GM21515 (cell line): ENCODE data around the gene TRPM5.

Experiments used
- ATAC-seq: cut with Tn5 transposase; IDR thresholded peaks from one replicate; pipeline ENCODE4 v1.9.1; 2021; ENCODE audit not compliant: unreplicated experiment

Gene TRPM5

DNA sequence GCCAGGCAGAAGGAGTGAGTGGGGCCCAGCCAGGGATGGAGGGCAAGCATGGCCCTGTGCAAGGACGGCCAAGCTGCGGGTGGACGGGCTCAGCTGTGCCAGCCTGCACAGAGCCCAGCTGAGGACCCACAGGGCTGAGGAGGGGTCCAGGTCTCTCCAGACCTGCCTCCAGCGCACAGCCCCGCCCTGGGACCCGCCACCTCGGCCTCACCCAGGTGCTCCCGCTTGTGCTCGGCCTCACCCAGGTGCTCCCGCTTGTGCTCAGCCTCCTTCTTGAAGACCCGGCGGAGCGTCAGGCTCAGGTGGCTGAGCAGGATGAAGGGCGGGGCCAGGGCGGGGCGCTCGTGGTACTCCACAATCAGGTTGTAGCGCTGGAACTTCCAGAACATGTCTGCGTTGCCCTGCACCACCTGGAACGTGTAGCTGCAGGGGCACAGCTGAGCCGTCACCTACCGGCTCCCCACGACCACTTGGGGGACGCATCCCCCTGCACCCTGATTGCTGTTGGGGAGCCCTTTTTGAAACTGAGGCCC is 37.4 kb downstream of the TRPM5 start:
- no peak for ATAC-seq

GRCh38 chr11:2406451-2406850 is 37.9 kb downstream of the TRPM5 start:
- no peak for ATAC-seq

GRCh38 chr11:2404735-2405196 is 39.5 kb downstream of the TRPM5 start:
- no peak for ATAC-seq

GRCh38 chr11:2402890-2403645 is 41.2 kb downstream of the TRPM5 start:
- ATAC-seq = no peak

GRCh38 chr11:2402106-2402505 is 42.2 kb downstream of the TRPM5 start:
- ATAC-seq = no peak

DNA sequence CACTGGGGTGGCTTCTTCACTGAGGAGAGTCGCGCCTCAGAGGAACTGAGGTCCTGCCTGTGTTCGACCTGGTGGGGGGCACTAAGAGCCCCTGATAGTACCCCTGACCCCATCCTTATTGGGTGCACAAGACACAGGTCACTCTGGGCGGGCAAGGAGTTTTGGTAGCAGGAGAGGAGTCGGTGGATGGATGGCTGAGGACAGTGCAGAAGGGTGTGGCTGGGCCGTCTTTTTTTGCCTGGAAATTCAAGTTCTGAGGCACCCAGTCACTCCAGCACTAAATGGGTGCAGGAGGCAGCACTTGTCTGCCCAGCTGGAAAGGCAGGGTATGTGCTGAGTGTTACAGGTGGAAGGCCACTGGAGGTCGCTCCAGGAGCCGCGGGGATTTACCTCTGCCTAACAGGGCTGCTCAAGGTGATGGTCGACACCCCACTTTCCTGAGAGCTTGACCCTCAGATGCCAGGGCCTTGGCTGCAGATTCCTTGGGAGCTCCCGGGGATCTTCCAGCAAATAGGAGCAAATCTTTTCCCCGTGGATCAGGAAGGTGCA is 42.8 kb downstream of the TRPM5 start:
- ATAC-seq = no peak

DNA sequence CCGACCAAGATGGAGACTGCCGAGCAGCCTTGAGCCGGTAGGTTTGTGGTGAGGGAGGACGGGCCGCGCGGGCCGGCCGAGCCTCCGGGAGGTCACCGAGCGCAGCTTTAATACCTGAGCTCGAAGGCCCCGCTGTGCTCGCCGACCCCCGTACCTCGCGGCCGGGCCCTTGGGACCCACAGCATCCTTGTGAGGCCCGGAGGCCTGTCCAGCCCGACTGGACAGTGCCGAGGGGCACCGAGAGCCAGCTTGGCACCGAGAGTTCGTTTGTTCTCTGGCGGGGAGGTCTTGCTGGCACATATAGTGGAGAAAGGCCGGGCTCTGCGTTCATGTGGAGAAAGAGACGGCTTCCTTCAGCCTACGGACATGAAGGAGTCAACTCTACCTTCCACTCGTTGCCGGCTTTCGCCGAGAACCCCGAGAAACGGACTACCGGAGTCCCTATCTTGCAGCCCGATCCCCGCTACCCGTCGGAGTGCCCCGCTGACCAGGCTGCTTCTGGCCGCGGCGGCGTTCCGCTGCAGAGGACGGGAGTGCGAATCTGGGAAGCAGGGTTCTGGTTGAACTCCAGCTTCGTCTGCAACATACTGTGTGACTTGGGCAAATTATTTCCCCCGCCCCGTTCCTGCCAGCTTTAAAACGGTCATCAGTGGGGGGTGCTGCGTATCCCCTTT is 43.4 kb downstream of the TRPM5 start:
- ATAC-seq = peak; percentile 5

DNA sequence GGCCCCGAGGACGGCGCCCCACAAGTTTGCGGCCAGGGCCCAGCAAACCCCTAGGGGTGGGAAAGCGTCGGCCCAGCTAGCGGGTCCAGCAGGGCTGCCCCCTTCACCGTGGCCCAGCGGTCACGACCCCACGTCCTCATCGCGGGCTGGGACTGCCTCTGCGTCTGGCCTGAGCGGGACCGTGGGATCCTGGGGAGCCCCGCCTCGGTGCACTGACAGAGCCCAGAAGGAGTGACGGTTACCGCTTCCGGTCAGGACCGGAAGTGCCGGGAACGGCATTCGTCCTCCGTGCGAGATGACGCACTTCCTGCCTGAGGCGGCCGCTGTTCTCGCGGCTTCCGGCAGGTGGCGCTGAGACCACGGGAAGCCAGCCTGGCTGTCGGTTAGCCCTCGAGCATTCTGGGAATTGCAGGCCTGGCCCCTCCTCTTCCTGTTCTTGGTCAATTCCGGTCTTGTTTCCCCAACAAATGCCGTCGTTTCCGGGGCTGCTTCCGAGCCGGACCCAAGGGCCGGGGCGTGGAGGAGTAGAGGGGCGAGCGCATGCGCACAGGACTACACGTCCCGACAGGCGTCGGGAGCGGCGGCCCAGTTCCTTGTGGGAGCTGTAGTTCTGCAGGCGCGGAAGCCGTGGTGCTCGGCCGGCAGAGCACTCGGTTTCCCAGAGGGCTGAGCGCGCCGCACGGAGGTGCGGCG is 44.1 kb downstream of the TRPM5 start, which contains the start of gene TSSC4:
TSSC4 (plus strand) TSS at position 682 of the 693 bp plus-strand sequence. CDS start 1,884 bp downstream, outside the sequence.
- peak; percentile 75 for ATAC-seq

- ATAC-seq = peak; percentile 1
Observed at GRCh38 chr11:2399488-2400068, 44.7 kb downstream of the TRPM5 start.

- no peak for ATAC-seq
Observed at GRCh38 chr11:2398664-2399355, 45.5 kb downstream of the TRPM5 start.

DNA sequence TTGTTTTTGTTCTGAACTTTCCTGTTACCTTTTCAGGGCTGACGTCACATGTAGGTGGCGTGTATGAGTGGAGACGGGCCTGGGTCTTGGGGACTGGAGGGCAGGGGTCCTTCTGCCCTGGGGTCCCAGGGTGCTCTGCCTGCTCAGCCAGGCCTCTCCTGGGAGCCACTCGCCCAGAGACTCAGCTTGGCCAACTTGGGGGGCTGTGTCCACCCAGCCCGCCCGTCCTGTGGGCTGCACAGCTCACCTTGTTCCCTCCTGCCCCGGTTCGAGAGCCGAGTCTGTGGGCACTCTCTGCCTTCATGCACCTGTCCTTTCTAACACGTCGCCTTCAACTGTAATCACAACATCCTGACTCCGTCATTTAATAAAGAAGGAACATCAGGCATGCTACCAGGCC is 47.3 kb downstream of the TRPM5 start:
- ATAC-seq = no peak

GRCh38 chr11:2396471-2396870 is 47.8 kb downstream of the TRPM5 start:
- no peak for ATAC-seq

DNA sequence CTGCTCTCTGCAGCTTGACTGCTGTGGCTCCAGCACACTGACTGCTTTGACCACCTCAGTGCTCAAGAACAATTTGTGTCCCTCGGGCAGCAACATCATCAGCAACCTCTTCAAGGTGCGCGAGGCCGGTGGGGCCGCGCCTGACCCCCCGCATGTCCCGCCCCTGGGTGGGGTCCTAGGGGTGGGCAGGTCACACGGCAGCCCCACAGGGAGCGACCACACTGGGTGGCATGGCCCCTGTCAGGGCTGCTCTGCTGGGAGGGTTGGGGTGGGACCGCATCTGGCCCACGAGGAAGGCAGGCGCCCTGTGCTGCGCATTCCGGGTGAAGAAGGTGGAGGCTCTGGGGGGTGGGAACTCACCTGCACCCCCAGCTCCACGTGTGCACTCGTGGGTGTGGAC is 48.5 kb downstream of the TRPM5 start:
- ATAC-seq = no peak

DNA sequence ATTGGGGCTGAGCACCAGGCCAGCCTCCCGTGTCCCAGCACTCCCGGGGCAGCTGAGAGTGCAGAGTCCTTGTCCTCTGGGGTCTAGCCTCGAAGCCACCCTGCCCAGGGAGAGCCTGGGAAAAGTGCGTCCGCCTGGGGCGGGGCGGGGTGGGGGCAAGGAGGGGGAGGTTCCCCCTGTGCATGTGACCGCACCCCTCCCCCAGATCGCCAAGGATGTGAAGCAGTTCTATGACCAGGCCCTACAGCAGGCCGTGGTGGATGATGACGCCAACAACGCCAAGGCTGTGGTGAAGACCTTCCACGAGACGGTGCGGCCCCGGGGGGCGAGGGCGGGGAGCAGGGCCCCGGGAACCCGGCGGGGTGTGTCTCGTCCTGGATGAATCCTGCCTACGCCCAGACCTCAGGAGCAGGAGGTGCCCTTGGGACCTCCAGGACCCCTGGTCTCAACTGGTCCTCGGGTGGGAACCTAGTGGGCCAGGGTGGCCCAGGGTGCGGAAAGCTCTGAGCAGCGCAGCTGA is 49.0 kb downstream of the TRPM5 start:
- ATAC-seq = no peak

GRCh38 chr11:2394818-2395105 is 49.6 kb downstream of the TRPM5 start:
- no peak for ATAC-seq
